ENCODE measurements around the gene TNRC6A.
"Not testable (repeated sequence)": the region's sequence is repeated elsewhere in the genome, so short reads cannot be mapped to it uniquely, and the experiment has no call there.

Gene TNRC6A

DNA sequence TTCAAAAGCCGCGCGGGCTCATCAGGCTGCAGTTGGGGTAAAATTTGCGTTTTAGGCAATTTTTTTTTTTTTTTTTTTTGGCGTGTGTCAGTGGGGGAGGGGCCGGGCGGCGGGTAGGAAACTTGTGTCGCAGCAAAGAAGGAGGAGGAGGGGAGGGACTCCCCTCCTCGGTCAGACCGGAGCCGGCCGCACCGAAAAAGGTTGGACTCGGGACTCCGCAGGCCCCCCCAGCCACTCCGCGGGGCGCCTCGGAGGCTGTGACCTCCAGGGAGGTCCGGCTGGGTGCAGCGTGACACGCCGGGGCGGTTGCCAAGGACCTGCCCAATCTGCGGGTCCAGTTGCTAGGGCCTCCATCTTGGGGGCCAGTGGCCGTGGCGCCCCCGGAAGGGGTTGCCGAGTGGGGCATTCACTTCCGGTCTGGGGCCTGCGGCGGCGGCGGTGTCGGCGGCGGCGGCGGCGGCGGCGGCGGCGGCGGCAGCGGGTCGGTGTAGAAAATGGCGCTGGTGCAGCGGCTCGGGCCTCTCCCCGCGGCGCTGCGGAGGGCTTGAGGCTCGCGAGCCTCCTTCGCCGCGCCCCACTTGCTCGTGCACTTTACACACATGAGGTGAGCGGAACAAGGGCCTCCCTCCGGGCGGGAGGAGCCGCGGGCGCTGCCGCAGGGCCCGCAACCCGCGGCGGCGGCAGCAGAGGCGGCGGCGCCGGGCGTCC lies at the start of gene TNRC6A:
TSS of gene TNRC6A (plus strand) at position 409 of the 708 bp plus-strand sequence. CDS start at position 600, 191 bp downstream.
- peak; percentile 93 for DNase-seq

DNA sequence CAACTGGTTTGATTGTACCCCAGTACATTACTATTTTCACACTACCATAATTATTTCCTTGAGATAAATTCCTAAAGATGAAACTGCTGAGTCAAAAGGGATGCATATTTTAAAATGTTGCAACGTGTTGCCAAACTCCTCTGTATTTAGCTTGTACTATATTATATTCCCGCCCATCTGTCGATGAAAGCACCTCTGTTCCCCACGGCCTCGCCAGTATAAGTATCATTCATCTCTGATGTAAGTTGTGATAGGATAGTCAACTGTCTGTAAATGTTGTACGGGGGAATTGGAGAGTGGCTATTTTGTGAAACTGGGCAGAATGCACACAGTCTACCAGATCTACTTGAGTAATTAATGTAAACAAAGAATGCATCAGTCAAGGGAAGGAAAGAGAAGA lies 47.7 kb upstream of the TNRC6A start:
- DNase-seq, result no peak

DNA sequence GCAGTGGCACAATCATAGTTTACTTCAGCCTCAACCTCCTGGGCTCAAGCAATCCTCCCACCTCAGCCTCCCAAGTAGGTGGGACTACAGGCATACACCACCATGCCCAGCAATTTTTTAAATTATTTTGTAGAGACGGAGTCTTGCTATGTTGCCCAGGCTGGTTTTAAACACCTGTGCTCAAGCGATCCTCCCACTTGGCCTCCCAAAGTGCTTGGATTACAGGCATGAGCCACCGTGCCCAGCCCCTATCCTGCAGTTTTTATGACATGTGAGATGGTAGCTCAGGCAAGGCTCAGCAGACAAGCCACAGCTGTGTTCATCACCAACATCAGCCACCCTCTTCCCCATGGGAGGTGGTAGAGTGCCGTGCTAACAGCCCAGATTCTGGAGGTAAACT lies 46.2 kb upstream of the TNRC6A start:
- DNase-seq, result no peak

DNA sequence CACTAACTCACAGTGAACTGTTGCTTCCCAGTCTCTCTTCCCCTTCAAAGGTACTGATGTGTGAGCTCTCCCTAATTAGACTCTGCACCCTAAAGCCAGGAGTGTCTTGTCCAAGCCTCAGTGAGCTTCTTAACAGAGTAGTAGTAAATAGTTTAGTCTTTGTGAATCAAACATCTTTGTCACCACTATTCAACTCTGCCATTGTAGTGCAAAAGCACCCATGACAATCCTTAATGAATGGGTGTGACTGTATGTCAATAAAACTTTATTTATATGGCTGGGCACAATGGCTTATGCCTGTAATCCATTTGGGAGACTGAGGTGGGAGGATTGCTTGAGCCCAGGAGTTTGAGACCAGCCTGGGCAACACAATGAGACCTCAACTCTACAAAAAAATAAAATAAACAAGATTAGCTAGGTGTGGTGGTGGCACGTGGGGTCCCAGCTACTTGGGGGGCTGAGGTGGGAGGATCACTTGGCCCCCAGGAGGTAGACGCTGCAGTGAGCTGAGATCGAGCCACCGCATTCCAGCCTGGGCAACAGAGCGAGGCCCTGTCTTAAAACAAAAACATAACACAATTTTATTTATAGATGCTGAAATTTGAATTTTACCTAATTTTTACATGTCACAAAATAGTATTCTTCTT lies 45.5 kb upstream of the TNRC6A start:
- no peak for DNase-seq

DNA sequence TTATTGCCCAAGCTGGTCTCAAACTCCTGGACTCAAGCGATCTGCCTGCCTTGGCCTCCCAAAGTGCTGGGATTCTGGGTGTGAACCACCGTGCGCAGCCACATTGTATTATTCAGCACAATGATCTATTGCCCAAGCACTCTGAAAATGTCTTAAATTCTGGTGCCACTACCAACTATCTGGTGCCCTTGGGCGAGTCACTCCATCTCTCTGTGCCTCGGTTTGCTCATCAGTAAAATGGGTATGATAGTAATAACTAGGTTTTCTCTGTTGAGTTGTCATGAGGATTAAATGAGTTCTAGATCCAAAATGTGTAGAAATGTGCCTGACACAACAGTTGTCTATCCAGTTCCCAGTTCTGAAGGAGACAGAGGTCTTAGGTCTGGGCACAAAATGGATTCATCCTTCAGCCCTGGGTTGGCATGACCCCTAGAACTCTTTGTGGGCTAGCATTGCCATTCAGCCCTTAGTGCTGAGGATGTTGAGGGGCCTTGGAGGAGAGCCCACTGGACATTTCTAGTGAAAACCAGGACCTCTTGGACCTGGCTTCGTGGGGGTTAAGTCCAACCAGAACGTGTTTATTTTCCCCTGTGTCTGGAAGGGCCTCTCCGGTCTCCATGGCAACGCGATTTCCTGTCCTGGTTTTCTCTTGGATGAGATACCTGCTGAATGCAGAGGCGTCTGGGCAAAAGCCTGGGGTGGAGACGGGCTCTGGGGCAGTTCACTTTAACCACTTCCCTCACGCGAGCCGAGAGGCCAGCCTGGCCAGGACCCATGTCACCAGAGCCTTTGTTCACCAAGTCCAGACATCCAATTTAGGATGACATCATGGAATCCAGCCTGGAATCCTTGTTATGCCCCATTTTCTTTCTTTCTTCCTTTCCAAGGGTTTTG lies 43.7 kb upstream of the TNRC6A start:
- no peak for DNase-seq

DNA sequence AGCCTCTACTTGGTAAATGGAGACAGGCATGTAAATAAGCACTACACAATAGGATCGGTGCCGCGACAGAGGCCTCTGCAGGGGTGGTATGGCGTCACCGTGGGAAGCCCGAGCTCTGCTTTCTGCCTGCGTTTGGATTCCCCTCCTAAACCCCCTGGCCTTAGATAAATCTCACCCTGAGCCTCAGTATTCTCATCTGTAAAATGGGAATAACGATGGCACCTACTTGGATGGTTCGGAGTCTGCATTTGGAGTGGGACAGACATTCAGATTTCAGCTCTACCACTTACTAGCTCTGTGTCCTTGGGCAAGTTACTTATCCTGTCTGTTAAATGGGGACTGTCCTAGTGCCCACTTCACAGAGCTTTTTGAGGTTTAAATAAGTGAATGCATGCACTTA lies 42.8 kb upstream of the TNRC6A start:
- no peak for DNase-seq

DNA sequence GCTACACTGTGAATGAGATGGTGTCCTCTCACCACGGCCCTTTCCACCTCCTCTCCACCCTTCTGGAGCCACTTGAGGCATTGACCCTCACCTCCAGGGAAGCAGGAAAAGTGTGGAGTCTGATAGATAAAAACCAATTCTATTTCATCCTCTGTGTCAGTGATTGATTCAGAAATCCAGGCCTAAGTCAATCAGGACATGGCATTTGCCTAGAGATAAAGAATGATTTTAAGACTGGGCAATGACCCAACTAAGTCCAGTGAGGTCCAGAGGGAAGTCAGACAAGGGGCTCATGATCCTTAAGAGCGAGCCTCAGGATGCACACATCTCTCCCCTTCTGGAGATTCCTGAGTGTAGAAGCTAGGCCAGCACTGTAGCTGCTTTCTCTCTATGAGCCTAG lies 41.1 kb upstream of the TNRC6A start:
- no peak for DNase-seq

DNA sequence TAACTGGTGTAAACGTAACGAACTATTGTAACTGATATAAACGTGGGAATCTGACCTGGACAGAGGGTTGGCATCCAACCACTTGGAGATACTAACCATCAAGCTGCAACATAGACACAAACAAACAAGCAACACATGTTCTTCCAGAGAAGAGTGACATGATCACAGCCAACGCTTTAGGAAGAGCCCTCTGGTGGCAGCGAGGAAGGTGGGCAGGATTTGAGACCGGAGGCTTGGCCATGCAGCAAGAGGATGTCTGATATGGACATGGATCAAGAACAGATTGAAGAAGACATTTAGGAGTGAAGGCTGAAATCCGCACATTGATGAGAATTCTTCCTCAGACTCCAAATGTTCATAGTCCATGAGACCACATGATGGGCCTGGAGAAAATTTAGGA lies 40.3 kb upstream of the TNRC6A start:
- no peak for DNase-seq

DNA sequence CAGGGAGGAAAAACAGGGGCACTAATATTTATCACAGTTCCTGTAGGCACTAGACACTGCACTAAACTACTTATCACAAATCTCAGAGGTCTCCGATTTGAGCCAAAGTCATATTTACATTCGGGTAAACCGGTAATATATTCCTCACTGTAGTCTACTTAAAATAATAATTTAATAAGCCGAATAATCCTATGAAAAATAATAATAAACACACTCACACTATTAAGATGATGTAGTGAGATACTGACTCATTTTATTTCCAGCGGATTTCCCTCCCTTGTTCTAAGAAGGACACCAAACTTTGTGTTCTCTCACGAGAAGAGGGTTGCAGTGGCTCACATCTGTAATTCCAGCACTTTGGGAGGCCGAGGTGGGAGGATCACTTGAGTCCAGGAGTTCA lies 36.6 kb upstream of the TNRC6A start:
- no peak for DNase-seq

DNA sequence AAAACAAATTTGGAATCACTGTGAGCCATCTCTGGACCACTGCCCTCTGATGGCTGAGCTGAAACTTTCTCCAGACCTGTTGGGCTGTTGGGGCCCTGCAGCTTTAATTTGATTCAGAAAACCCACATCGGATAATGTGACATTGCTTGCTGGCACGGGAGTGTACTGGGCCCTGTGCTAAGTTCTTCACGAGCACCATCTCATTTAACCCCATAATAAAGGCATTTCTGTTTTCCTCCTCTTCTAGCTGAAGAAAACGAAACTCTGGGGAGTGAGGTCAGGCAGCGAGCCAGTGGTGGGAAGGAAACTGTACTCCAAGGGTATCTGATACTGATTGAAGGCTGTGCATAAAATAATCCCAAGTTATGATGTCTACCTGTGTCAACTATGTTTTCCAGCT lies 34.5 kb upstream of the TNRC6A start:
- DNase-seq, result no peak

DNA sequence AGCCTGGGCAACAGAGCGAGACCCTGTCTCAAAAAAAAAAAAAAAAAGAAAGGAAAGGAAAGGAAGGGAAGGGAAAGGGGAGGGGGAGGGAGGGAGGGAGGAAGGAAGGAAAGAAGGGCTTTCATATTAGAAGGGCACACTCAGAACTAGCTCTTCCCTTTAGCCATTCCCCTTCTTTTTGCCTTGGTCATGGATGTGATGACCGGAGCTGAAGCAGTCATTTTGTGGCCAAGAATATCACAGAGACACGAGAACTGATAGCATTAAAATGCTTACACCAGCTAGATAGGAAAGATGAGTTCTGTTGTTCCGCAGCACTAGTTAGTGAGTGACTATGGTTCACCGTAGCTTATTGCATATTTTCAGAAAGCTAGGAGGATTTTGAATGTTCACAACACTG lies 32.8 kb upstream of the TNRC6A start:
- no peak for DNase-seq

DNA sequence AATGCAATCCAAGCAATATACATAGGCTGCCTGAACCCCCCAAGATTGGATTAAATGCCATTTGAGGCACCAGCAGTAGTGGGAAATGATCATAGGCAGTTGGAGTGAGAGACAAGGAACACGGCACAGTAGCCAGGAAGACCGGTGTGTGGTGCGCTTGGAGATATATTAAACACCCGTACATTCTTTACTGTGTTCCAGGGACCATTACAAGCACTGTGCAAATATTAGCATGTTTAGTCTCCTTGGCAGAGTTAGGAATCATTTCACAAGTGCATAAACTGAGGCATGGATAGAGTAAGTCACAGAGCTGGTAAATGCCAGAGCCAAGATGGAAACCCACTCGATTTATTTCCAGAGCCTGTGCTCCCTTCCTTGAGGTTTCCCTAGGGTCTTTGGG lies 31.1 kb upstream of the TNRC6A start:
- DNase-seq, result no peak

DNA sequence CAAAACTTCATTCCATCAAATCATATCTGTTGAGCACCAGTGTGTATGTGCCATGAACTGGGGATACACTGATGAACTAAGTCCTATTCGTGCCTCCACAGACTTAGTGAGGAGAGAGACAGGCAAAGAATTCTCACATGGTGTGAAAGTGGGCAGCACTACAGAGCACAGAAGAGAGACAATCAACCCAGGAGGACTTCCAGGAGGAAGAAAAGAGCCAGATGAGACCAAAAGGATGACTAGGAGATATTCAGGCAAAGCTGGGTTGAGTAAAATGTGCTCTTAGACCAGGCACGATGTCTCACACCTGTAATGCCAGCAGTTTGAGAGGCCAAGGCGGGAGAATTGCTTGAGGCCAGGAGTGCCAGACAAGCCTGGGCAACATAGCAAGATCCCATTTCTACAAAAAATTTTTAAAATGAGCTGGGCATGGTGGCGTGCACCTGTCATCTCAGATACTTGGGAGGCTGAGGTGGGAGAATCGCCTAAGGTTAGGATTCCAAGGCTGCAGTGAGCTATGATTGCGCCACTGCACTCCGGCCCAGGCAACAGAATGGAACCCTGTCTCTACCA lies 30.2 kb upstream of the TNRC6A start:
- DNase-seq, result no peak

DNA sequence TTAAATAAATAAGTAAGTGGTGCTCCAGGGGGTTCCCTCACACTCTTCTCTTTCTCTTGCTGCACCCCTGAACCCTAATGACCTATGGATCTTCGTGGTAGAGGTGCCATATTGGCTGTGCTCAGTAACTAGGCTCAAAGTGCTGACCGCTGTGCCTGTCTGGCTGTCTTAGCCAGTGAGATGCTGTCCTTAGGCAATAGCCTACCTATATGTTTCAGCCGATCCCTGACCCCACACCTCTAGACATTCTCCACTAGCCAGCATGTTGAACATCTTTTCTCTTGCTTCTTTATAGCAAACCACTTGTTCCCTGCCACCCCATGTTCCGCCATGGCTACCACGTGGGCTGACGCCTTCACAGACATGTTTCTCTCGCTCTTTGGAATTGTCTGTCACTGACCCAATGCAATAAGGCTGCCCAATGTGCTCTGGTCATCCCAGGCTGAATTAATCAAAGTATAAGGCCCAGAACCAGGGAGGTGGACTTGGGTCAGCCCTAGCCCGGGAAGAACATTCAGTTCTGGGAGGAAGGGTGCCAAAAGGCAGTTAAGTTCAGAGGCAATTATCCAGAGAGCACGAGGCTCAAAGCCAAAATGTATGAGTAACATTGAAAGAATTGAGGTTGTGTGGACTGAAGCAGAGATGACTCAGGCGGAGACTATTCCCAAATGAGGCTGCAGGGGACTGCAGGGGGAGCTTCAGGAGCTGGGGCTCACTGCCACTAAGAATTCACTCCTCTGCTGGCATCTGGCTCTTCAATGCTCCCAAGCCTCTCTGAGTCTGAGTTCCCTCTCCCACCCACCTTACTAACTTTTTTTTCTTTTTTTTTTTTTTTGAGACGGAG lies 28.7 kb upstream of the TNRC6A start:
- DNase-seq, result no peak

DNA sequence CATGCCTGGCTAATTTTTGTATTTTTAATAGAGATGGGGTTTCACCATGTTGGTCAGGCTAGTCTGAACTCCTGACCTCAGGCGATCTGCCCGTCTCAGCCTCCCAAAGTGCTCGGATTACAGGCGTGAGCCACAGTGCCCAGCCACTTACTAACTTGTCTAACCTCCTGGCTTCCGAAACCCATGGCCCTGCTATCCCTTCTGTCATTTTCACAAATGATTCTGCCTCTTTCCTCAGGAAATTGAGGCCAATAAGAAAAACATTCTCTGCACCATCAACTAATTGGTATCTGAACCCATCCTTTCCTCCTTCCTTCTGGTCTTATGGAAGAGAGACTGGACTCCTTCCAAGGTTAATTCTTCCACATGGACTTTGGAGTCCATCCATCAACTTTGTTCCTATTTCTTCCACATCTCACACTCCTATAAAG lies 27.9 kb upstream of the TNRC6A start:
- DNase-seq, result no peak

DNA sequence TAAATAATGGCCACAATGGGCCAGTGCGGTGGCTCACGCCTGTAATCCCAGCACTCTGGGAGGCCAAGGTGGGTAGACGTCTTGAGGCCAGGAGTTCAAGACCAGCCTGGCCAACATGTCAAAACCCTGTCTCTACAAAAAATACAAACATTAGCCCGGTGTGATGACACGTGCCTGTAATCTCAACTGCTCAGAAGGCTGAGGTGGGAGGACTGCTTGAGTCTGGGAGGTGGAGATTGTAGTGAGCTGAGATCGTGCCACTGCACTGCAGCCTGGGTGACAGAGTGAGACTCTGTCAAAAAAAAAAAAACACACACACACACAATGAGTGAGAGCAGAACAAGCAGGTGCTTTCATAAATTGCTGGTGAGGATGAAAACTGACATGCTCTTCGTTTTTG lies 21.7 kb upstream of the TNRC6A start:
- not testable (repeated sequence) for DNase-seq

DNA sequence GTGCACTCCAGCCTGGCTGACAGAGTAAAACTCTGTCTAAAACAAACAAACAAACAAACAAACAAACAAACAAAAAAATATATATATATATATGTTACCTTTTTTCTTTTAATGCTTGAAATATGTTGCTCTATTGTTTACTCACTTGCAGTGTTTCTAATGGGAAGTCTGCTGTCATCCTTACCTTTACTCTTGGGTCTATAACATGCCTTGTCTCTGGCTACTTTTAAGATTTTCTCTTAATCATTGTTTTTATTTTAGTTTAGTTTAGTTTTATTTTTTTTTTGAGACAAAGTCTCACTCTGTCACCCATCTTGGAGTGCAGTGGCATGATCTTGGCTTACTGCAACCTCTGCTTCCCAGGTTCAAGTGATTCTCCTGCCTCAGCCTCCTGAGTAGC lies 16.1 kb upstream of the TNRC6A start:
- DNase-seq, result no peak

DNA sequence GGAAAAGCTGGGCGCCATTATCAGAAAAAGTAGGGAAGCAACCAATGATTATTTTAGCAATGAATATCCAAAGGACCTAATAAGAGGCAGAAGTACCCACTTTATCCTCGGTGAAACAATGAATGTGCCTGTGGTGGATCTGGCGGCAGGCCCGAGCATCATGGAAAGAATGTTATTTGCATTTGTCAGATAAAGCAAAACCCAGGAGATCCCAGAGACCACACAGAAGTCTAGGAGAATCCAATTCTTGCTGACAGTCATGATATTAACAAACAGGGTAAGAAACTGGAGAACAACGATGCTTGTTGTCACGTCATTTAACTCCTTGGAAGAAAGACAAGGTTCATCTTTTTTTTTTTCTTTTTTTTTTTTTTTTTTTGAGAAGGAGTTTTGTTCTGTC lies 12.0 kb upstream of the TNRC6A start:
- DNase-seq, result no peak

DNA sequence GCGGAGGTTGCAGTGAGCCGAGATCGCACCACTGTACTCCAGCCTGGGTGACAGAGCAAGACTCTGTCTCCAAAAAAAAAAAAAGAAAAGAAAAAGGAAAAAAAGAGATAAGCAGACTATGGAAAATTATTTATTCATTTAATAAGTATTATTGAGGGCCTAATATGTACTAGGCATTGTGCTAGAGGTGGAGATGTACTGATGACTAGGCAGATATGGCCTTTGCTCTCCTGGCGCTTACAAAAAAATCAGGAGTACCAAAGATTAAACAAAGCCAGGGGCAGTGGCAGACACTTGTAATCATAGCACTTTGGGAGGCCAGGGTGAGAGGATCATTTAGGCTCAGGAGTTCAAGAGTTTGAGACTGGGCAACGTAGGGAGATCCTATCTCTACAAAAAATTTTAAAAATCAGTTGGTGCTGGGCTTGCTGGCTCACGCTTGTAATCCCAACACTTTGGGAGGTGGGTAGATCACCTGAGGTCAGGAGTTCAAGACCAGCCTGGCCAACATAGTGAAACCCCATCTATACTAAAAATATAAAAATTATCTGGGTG lies 10.4 kb upstream of the TNRC6A start:
- DNase-seq, result no peak

DNA sequence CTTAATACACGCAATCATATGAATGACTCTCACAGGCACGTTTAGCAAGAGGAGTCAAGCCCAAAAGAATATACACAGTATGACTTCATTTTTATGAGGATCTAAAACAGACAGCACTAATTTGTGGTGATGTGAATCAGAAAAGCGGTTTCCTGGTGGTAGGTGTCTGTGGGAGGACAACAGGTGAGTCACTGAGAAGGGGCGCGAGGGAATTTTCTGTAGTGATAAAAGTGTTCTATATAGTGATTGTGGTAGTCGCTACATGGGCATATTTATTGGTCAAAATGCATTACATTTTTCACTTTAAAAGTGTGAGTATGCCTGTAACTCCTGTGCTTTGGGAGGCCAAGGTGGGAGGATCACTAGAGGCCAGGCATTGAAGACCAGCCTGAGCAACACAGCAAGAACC lies 7.6 kb upstream of the TNRC6A start:
- DNase-seq, result peak; percentile 79

DNA sequence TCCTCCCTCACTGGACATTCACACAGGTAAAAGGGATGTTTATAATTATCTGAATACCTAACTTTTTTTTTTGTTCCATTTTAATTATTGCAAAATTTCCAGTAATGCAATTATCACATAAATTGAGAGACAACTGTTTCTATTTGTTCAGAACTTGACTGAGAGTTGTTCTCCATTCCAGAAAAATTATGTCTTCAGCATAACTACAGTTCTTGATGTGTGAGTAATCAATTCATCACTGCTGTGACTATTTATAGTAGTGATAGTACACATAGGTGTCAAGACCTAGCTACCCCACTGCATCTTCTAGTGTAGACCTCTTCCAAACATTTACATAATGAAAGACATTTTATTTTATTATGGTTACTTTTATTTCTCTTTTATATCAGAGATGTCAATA lies 5.8 kb upstream of the TNRC6A start:
- DNase-seq, result no peak

DNA sequence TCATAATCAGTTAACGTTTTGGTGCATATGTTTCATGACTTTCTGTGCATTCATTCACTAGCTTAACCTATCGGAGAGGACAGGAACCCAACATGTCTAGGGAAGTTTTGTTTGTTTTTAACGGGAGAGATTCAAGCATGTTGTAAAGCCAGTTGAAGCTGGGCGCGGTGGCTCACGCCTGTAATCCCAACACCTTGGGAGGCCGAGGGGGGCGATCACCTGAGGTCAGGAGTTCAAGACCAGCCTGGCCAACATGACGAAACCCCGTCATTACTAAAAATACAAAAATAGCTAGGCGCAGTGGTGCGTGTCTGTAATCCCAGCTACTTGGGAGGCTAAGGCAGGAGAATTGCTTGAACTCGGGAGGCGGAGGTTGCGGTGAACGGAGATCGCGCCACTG lies 1.4 kb upstream of the TNRC6A start:
- no peak for DNase-seq

All from activated effector memory CD4-positive, alpha-beta T cell treated with anti-CD3 and anti-CD28 coated beads, Interleukin-2, amount 50 U/mL, for 16 hours (primary cell).